ENCODE results near the gene MME. TPM values are rescaled to one million over a fixed set of nuclear protein-coding genes. Genes with fewer than 3 reads are reported as not detected.

The MME gene
- total and polyA plus RNA-seq, 3 donors from 2014 or later = 5.4 to 6.3 (median 5.5) TPM

DNA sequence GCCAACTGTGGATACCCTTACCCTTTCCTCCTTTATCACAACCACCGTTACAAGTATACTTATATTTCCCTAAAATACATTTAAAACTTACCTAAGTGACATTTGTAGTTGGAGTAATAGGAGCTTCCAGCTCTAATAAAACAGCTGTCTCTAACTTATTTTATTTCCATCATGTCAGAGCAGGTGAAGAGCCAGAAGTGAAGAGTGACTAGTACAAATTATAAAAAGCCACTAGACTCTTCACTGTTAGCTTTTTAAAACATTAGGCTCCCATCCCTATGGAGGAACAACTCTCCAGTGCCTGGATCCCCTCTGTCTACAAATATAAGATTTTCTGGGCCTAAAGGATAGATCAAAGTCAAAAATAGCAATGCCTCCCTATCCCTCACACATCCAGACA lies 102.3 kb downstream of the MME start:
- intact Hi-C loops (cut with DNase I; ENCODE audit: low total_unique reads) = no loop called here
- DNase-seq = no peak
- no peaks in the 10 kb centered on the region for H3K9me3 ChIP-seq
- TF ChIP-seq POLR2A (IDR thresholded peaks at IDR 0.05) = no peak
- no peaks in the 10 kb centered on the region for H3K36me3 ChIP-seq (ENCODE audit: low read depth, missing control alignments)
- WGBS, 2 donors = 95 to 96% methylated on average over 1 of the region's 1 CpG
- no peaks in the 10 kb centered on the region for H3K27me3 ChIP-seq
- H3K4me3 ChIP-seq = no peak overlapping the region
- no peak overlapping the region for H3K27ac ChIP-seq
- no peaks in the 10 kb centered on the region for H3K4me1 ChIP-seq

GRCh38 chr3:155184011-155184410 lies 103.9 kb downstream of the MME start:
- no peak for DNase-seq
- 68 to 84% methylated on average over 1 of the region's 1 CpG for WGBS, 2 donors
- H3K9me3 ChIP-seq = no peaks in the 10 kb centered on the region
- intact Hi-C loops (cut with DNase I; ENCODE audit: low total_unique reads) = no loop called here
- no peaks in the 10 kb centered on the region for H3K4me1 ChIP-seq
- H3K27me3 ChIP-seq = no peaks in the 10 kb centered on the region
- H3K4me3 ChIP-seq = no peak overlapping the region
- H3K27ac ChIP-seq = no peak overlapping the region
- no peaks in the 10 kb centered on the region for H3K36me3 ChIP-seq (ENCODE audit: low read depth, missing control alignments)
- TF ChIP-seq, protein P1, sequence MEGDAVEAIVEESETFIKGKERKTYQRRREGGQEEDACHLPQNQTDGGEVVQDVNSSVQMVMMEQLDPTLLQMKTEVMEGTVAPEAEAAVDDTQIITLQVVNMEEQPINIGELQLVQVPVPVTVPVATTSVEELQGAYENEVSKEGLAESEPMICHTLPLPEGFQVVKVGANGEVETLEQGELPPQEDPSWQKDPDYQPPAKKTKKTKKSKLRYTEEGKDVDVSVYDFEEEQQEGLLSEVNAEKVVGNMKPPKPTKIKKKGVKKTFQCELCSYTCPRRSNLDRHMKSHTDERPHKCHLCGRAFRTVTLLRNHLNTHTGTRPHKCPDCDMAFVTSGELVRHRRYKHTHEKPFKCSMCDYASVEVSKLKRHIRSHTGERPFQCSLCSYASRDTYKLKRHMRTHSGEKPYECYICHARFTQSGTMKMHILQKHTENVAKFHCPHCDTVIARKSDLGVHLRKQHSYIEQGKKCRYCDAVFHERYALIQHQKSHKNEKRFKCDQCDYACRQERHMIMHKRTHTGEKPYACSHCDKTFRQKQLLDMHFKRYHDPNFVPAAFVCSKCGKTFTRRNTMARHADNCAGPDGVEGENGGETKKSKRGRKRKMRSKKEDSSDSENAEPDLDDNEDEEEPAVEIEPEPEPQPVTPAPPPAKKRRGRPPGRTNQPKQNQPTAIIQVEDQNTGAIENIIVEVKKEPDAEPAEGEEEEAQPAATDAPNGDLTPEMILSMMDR (IDR thresholded peaks at IDR 0.05) = no peak
- TF ChIP-seq POLR2A (IDR thresholded peaks at IDR 0.05) = no peak

DNA sequence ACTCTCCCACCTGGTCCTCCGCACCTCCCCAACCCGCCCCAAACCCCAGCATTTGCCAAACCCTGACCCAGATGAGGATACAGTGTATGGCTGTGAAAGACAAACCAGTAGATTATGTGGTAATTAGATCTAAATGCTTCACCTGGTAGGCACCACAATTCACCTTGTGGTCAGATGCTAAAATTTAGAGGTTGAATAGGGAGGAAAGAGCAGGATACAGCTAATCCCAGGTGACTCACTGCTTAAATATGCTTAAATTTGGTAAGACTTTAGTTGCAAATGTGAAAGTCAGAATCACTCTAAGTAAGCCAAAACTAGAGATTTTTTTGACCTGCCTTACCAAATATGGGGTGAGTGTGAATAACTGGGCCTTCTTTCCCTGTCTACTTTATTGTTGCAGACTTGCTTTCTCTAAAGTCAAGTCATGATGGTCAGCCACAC lies 105.5 kb downstream of the MME start:
- intact Hi-C loops (cut with DNase I; ENCODE audit: low total_unique reads) = no loop called here
- Histone ChIP-seq H3K27me3 (no peaks in the 10 kb centered on the region), H3K9me3 (no peaks in the 10 kb centered on the region), H3K27ac (no peak overlapping the region), H3K4me3 (no peak overlapping the region), H3K4me1 (no peaks in the 10 kb centered on the region), H3K36me3 (ENCODE audit: low read depth, missing control alignments) (no peaks in the 10 kb centered on the region)
- 85 to 86% methylated on average over 2 of the region's 2 CpGs for WGBS, 2 donors
- TF ChIP-seq, protein P1 (IDR thresholded peaks at IDR 0.05) = no peak
- TF ChIP-seq POLR2A (IDR thresholded peaks at IDR 0.05) = no peak
- no peak for DNase-seq

DNA sequence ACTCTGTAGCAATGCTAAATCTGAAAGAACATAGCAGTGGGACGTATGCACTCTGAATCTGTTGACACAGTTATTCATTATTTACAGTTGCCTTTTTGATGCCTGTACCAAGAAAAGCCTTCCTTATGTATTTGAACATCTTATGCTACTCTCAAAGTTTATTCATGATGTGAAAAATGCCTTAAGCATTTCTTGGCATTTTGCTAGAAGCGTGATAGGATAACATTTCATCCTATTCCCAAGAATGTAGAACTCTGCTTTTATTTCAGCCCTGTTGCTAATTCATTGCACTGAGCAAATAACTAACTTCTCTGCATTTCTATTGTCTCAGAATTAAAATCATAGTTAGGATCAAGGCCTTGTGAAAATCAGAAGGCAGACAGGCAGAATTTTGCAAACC lies 107.9 kb downstream of the MME start:
- H3K9me3 ChIP-seq = no peaks in the 10 kb centered on the region
- no peak overlapping the region for H3K27ac ChIP-seq
- intact Hi-C loops (cut with DNase I; ENCODE audit: low total_unique reads) = no loop called here
- H3K27me3 ChIP-seq = no peaks in the 10 kb centered on the region
- TF ChIP-seq POLR2A (IDR thresholded peaks at IDR 0.05) = no peak
- TF ChIP-seq, protein P1 (IDR thresholded peaks at IDR 0.05) = no peak
- no peak overlapping the region for H3K4me3 ChIP-seq
- no peaks in the 10 kb centered on the region for H3K36me3 ChIP-seq (ENCODE audit: low read depth, missing control alignments)
- WGBS, 2 donors = 59 to 65% methylated on average over 2 of the region's 2 CpGs
- DNase-seq = no peak
- no peaks in the 10 kb centered on the region for H3K4me1 ChIP-seq

DNA sequence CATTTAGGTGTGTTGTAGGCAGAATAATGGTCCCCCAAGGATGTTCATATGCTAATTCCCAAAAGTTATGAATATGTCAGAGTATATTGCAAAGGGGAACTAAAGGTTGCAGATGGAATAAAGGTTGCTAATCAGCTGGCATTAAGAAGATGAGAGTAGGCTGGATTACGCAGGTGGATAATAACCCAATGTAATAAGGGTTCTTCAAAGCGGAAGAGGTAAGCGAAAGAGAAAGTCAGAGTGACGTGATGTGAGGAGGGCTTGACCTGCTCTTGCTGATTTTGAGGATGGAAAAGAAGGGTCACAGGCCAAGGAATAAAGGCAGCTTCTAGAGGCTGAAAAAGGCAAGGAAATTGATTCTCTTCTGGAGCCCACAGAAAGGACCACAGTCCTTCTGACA lies 109.4 kb downstream of the MME start:
- WGBS, 2 donors = 83 to 96% methylated on average over 4 of the region's 4 CpGs

More for the DNA sequence above, 109.4 kb downstream of the MME start:
- intact Hi-C loops (cut with DNase I; ENCODE audit: low total_unique reads) = no loop called here
- H3K4me3 ChIP-seq = no peak overlapping the region
- no peaks in the 10 kb centered on the region for H3K36me3 ChIP-seq (ENCODE audit: low read depth, missing control alignments)
- no peak for DNase-seq
- no peaks in the 10 kb centered on the region for H3K9me3 ChIP-seq
- no peaks in the 10 kb centered on the region for H3K27me3 ChIP-seq
- no peaks in the 10 kb centered on the region for H3K4me1 ChIP-seq
- no peak overlapping the region for H3K27ac ChIP-seq
- no peak for TF ChIP-seq POLR2A (IDR thresholded peaks at IDR 0.05)
- TF ChIP-seq, protein P1 (IDR thresholded peaks at IDR 0.05) = no peak
